HepG2 (cell line): Measurements from ENCODE around the gene TPGS1. TPM values are rescaled to one million over a fixed set of nuclear protein-coding genes. Genes with fewer than 3 reads are reported as not detected.

Experiments
- AHR ChIP-seq: IDR thresholded peaks from 2 replicates; pipeline ENCODE4 v1.6.1; 2018; ENCODE audit warnings: missing genetic modification reagents, missing compliant biosample characterization
- ATF6 ChIP-seq: sonication (generic); formaldehyde crosslinking; conservative IDR thresholded peaks from 2 replicates; pipeline ENCODE4 v1.4.0; 2020; ENCODE audit warnings: missing genetic modification reagents
- ATF7 ChIP-seq, 2 experiments: fragments of 450-650 bp in 1 of 2; sonication (generic) in 1 of 2; formaldehyde crosslinking in 1 of 2; IDR thresholded peaks; 2 replicates each; pipeline versions ENCODE4 v1.4.0 to v1.6.1; 2016 to 2020; ENCODE audit warnings: antibody characterized with exemption in 1 of 2, mild to moderate bottlenecking in 1 of 2, missing genetic modification reagents in 1 of 2
- CEBPG ChIP-seq: IDR thresholded peaks from 2 replicates; pipeline ENCODE4 v1.6.1; 2016
- KDM1A ChIP-seq: IDR thresholded peaks from 2 replicates; pipeline ENCODE4 v1.6.1; 2016; ENCODE audit warnings: missing compliant biosample characterization
- MEF2D ChIP-seq: sonication (generic); formaldehyde crosslinking; IDR thresholded peaks from 2 replicates; pipeline ENCODE4 v1.5.1; 2020; ENCODE audit warnings: mild to moderate bottlenecking, missing genetic modification reagents
- NFKBIZ ChIP-seq: IDR thresholded peaks from 2 replicates; pipeline ENCODE4 v1.6.1; 2018; ENCODE audit warnings: missing genetic modification reagents, missing compliant biosample characterization
- PRDM4 ChIP-seq: sonication (generic); formaldehyde crosslinking; IDR thresholded peaks from 2 replicates; pipeline ENCODE4 v1.9.0; 2021; ENCODE audit warnings: missing genetic modification reagents, borderline replicate concordance
- RFXANK ChIP-seq: IDR thresholded peaks from 2 replicates; pipeline ENCODE4 v1.6.1; 2016
- RORA ChIP-seq: sonication (generic); formaldehyde crosslinking; IDR thresholded peaks from 2 replicates; pipeline ENCODE4 v1.5.0; 2020; ENCODE audit warnings: mild to moderate bottlenecking, missing genetic modification reagents, moderate library complexity
- SAP130 ChIP-seq: IDR thresholded peaks from 2 replicates; pipeline ENCODE4 v1.6.1; 2016; ENCODE audit warnings: low read depth
- SOX13 ChIP-seq, 3 experiments: fragments of 450-650 bp in 1 of 3; sonication (generic) in 1 of 3; formaldehyde crosslinking in 1 of 3; IDR thresholded peaks in 2 of 3; conservative IDR thresholded peaks in 1 of 3; 2 replicates each; pipeline versions ENCODE4 v1.5.0 to v1.6.1; 2016 to 2020; ENCODE audit warnings: antibody characterized with exemption in 1 of 3, mild to moderate bottlenecking in 1 of 3, missing compliant biosample characterization in 1 of 3, missing genetic modification reagents in 1 of 3, moderate library complexity in 1 of 3
- TARDBP ChIP-seq: sonication (generic); formaldehyde crosslinking; IDR thresholded peaks from 2 replicates; pipeline ENCODE4 v1.8.0; 2022; ENCODE audit warnings: mild to moderate bottlenecking, missing genetic modification reagents
- TBX3 ChIP-seq: fragments of 450-650 bp; IDR thresholded peaks from 2 replicates; pipeline ENCODE4 v1.6.1; 2017; ENCODE audit warnings: antibody characterized with exemption, mild to moderate bottlenecking, inconsistent platforms, borderline replicate concordance
- ZKSCAN1 ChIP-seq: fragments of 150-350 bp; IDR thresholded peaks from 2 replicates; pipeline ENCODE4 v1.6.1; 2014; ENCODE audit warnings: low read length
- ZMYM4 ChIP-seq: sonication (generic); formaldehyde crosslinking; IDR thresholded peaks from 2 replicates; pipeline ENCODE4 v1.8.1; 2023; ENCODE audit warnings: mild to moderate bottlenecking, missing genetic modification reagents
- ZNF383 ChIP-seq: sonication (generic); formaldehyde crosslinking; IDR thresholded peaks from 2 replicates; pipeline ENCODE4 v1.4.0; 2020; ENCODE audit warnings: missing genetic modification reagents, mild to moderate bottlenecking, borderline replicate concordance
- ZNF546 ChIP-seq: sonication (generic); formaldehyde crosslinking; conservative IDR thresholded peaks from 2 replicates; pipeline ENCODE4 v1.8.1; 2023; ENCODE audit warnings: mild to moderate bottlenecking, missing genetic modification reagents
- ZNF557 ChIP-seq: sonication (generic); formaldehyde crosslinking; IDR thresholded peaks from 2 replicates; pipeline ENCODE4 v1.4.0; 2020; ENCODE audit warnings: missing genetic modification reagents
- ZNF687 ChIP-seq: sonication (generic); formaldehyde crosslinking; IDR thresholded peaks from 2 replicates; pipeline ENCODE4 v1.5.1; 2020; ENCODE audit warnings: mild to moderate bottlenecking, missing genetic modification reagents, moderate library complexity
- ZNF737 ChIP-seq: sonication (generic); formaldehyde crosslinking; IDR thresholded peaks from 2 replicates; pipeline ENCODE4 v1.5.0; 2020; ENCODE audit warnings: missing genetic modification reagents, mild to moderate bottlenecking, borderline replicate concordance
- polyA plus RNA-seq, 8 experiments: library from polyadenylated mRNA; depleted of rRNA in 3 of 8; stranded (reverse) in 7 of 8; unstranded in 1 of 8; fragments of >200 nt; fragmentation: Illumina TruSeq in 4 of 8; extraction: Trizol in 4 of 8; gene quantifications; 2 replicates each; pipeline versions ENCODE4 v1.2.1 to v1.2.3, GENCODE V29; 2011 to 2016; ENCODE audit warnings: low read depth in 4 of 8, missing spikeins in 1 of 8, mixed read lengths in 1 of 8; ENCODE audit not compliant: insufficient read depth in 1 of 8
- total RNA-seq, 5 experiments: library from RNA; depleted of rRNA; stranded (reverse); fragments of >200 nt; fragmentation: Illumina TruSeq; extraction: Trizol; gene quantifications; 2 replicates each; pipeline ENCODE4 v1.2.3, GENCODE V29; 2016; ENCODE audit warnings: low read depth in 1 of 5
- TF ChIP-seq, protein P1 (sequence below): sonication (generic); formaldehyde crosslinking; IDR thresholded peaks from 2 replicates; pipeline ENCODE4 v1.4.0; 2020; ENCODE audit warnings: missing genetic modification reagents

Gene TPGS1
- total and polyA plus RNA-seq, 2 of the 13 experiments (the other 11 are each of a cell fraction or from before 2014, with no cell fraction given): 1.1 to 6.2 TPM

DNA sequence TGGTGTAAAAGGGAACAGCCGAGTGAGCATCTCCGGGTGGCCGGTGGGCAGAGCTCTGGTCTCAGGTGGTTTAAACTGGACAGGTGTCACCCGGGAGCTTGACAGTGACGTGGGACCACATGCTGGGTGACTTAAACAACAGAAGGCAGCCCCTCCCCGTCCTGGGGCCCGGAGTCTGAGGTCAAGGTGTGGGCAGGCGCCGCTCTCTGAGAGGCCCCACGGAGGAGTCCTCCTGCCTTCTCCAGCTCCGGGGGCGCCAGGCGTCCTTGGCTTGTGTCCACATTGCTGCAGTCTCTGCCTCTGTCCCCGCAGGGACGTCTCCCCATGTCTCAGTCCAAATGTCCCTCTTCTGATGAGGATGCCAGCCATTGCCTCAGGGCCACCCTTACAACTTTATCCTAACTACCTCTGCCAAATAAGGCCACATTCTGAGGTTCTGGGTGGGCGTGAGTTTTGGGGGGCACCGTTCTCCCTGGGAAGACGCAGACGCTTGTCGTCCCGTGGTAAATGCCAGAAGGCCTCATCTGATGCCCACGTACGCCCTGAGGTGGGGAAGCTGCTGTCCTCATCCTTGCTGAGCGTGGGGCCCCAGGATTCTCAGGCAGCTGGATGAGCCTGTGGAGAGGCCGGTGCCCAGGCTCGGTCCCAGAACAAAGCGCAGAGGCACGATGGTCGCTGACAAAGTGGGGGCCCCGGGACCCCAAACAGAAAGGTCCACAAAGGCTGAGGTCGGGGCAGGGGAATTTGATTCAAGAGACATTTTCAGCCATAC, 49.5 kb downstream of the TPGS1 start (continued):
- TF ChIP-seq ATF6 (CRISPR knock-in tag) (no peak), ZNF383 (CRISPR knock-in tag) (no peak), AHR (CRISPR knock-in tag) (no peak), RFXANK (no peak), MEF2D (CRISPR knock-in tag) (no peak; the same call in 1 of the 2 replicates), SOX13 (IDR thresholded peaks at IDR 0.05) (no peak), SOX13 (CRISPR knock-in tag; conservative IDR thresholded peaks at IDR 0.05 in 1 of 2, IDR thresholded peaks at IDR 0.05 in 1 of 2) (0 out of 4 replicates have a peak, but pooled peaks of 1 of the 2 experiments have one; percentile 16), RORA (CRISPR knock-in tag) (no peak), ZNF546 (no peak), ZNF557 (CRISPR knock-in tag) (no peak), ZNF687 (peak; percentile 85), SAP130 (CRISPR knock-in tag) (peak; percentile 36; the same call in 1 of the 2 replicates), TARDBP (no peak), ZNF737 (CRISPR knock-in tag) (no peak), NFKBIZ (CRISPR knock-in tag) (no peak), CEBPG (CRISPR knock-in tag) (no peak), PRDM4 (CRISPR knock-in tag) (no peak), ZKSCAN1 (no peak), TBX3 (no peak), KDM1A (CRISPR knock-in tag) (0 out of 2 replicates have a peak, but pooled peaks have one; percentile 14), ATF7 (IDR thresholded peaks at IDR 0.05) (no peak), ATF7 (CRISPR knock-in tag; IDR thresholded peaks at IDR 0.05) (no peak), ZMYM4 (CRISPR knock-in tag) (no peak)
- TF ChIP-seq, protein P1, sequence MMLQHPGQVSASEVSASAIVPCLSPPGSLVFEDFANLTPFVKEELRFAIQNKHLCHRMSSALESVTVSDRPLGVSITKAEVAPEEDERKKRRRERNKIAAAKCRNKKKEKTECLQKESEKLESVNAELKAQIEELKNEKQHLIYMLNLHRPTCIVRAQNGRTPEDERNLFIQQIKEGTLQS (CRISPR knock-in tag): no peak
